ENCODE data around the gene COL25A1. TPM values are rescaled to one million over a fixed set of nuclear protein-coding genes. Genes with fewer than 3 reads are reported as not detected.

The COL25A1 gene
- total RNA-seq, 1 donor, result 0.27 TPM

GRCh38 chr4:109294468-109295020 is 7.9 kb downstream of the COL25A1 start:
- no peak overlapping the region for H3K4me3 ChIP-seq (ENCODE audit: low read depth, low read length)
- TF ChIP-seq, protein P1, sequence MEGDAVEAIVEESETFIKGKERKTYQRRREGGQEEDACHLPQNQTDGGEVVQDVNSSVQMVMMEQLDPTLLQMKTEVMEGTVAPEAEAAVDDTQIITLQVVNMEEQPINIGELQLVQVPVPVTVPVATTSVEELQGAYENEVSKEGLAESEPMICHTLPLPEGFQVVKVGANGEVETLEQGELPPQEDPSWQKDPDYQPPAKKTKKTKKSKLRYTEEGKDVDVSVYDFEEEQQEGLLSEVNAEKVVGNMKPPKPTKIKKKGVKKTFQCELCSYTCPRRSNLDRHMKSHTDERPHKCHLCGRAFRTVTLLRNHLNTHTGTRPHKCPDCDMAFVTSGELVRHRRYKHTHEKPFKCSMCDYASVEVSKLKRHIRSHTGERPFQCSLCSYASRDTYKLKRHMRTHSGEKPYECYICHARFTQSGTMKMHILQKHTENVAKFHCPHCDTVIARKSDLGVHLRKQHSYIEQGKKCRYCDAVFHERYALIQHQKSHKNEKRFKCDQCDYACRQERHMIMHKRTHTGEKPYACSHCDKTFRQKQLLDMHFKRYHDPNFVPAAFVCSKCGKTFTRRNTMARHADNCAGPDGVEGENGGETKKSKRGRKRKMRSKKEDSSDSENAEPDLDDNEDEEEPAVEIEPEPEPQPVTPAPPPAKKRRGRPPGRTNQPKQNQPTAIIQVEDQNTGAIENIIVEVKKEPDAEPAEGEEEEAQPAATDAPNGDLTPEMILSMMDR (IDR thresholded peaks at IDR 0.05; ENCODE audit: insufficient read depth, low read length), result no peak
- no peak for DNase-seq (ENCODE audit: low read depth)

DNA sequence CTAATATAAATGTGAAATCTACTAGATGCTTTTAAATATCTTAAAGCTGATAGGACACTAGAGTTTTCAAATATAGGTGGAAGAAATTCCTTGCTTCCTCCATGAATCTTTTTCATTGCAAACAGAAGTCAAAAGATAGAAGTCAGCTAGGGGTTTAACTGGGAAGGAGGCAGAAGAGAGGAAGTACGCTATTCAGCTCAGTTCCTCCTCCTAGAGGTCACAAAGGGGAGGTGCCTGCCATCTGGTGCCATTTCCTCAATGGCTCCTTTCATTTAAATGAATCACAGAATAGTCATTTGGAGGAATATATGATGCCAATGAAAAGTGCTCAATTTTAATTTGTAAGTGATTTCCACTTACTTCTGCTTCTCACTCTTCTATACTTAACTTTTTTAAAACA is 8.5 kb downstream of the COL25A1 start:
- no peak overlapping the region for H3K4me3 ChIP-seq (ENCODE audit: low read depth, low read length)
- TF ChIP-seq, protein P1 (IDR thresholded peaks at IDR 0.05; ENCODE audit: insufficient read depth, low read length), result no peak
- DNase-seq (ENCODE audit: low read depth), result no peak

- TF ChIP-seq, protein P1 (IDR thresholded peaks at IDR 0.05; ENCODE audit: insufficient read depth, low read length), result no peak
- DNase-seq (ENCODE audit: low read depth), result no peak
- H3K4me3 ChIP-seq (ENCODE audit: low read depth, low read length), result no peak overlapping the region
Observed at GRCh38 chr4:109291707-109292238, 10.7 kb downstream of the COL25A1 start.

DNA sequence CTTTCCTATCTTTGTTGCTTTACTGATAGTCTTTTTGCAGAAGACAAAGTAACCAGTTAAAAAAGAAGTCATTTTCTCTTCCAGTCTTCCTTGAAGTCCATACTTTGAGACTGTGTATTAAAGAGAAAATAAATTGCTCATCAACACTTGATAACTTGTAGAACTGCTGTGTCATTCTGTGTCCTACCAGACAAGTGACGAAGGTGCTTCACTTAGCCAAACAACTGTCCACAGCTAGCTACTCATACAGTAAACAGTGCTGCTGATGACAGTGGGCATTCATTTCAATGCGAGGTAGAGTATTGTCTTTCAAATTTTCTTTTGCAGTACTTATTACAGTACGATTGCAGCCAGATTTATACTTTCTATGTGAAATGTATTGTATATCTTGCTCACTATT is 11.5 kb downstream of the COL25A1 start:
- no peak overlapping the region for H3K4me3 ChIP-seq (ENCODE audit: low read depth, low read length)
- TF ChIP-seq, protein P1 (IDR thresholded peaks at IDR 0.05; ENCODE audit: insufficient read depth, low read length), result no peak
- no peak for DNase-seq (ENCODE audit: low read depth)

DNA sequence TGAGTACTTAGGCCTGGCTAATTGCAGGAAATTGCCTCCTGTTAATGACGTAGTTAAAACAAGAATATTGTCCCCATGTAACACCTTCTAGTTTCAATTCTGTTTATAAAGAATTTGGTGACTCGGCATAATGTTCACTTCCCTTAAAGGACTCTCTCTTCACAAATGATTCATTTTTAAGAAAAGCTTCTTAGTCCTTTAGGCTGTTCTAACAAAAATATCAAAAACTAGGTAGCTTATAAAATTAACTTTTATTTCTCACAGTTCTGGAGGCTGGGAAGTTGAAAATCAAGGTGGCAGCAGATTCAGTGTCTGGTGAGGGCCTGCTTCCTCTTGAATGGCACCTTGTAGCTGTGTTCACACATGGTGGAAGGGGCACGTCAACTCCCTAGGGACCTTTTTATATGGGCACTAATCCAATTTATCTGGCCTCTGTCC is 23.8 kb downstream of the COL25A1 start:
- no peak for DNase-seq (ENCODE audit: low read depth)
- TF ChIP-seq, protein P1 (IDR thresholded peaks at IDR 0.05; ENCODE audit: insufficient read depth, low read length), result no peak
- no peak overlapping the region for H3K4me3 ChIP-seq (ENCODE audit: low read depth, low read length)

DNA sequence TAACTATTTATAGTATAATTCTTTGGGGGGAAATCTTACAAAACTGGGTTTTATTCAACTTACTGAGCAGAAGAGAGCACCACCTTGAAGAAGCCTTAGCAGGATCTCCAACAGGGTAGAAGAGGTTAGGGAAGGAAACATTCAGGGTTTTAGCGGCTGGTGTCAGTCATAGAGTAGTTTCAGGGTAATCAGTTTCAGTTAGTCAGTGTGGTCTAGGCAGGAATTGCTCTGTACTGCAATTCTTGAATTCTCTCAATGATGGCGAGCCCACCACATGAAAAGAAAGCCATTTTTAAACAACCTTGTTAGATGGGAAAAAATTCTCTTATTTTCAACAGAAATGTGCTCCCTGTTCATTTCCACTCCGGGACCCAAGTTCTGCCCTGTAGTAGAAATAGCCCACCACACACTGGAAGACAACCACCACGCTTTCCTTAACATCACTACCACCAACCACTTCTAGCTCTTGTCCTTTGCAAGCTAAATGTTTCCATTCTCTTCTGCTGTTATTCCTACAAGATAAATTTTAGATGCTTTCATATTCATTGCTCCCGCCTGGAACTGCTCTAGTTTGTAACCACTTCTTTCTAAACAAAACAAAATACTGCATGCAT is 25.9 kb downstream of the COL25A1 start:
- no peak overlapping the region for H3K4me3 ChIP-seq (ENCODE audit: low read depth, low read length)
- TF ChIP-seq, protein P1 (IDR thresholded peaks at IDR 0.05; ENCODE audit: insufficient read depth, low read length), result no peak
- no peak for DNase-seq (ENCODE audit: low read depth)
